Endothelial cell of umbilical vein (primary cell): ENCODE data around the gene OPCML. TPM values are rescaled to one million over a fixed set of nuclear protein-coding genes. Genes with fewer than 3 reads are reported as not detected.

Experiments used
- BruUV-seq: library from RNA; stranded (reverse); fragments of 400-500 nt; replicated peaks from 2 replicates; lab custom pipeline; 2021; lab: Mats Ljungman, UMichigan
- CTCF ChIA-PET: fragments of 300-600, 350-600 bp; sonication (Branson Sonifier 250); formaldehyde crosslinking; loops from one replicate; lab custom pipeline; 2021; ENCODE audit warnings: antibody characterized with exemption, inconsistent platforms; lab: Charles Lee
- POLR2A ChIA-PET: fragments of 300-600, 350-600 bp; sonication (Branson Sonifier 250); formaldehyde crosslinking; loops from one replicate; lab custom pipeline; 2021; ENCODE audit warnings: antibody characterized with exemption, inconsistent platforms; lab: Charles Lee
- DNase-seq: peaks from one replicate; pipeline ENCODE4 v3.0.0-alpha.2; 2011; ENCODE audit warnings: low read depth, low spot score
- FAIRE-seq: peaks from 2 replicates; lab custom pipeline; 2011; peaks lifted over from hg19 to GRCh38; lab: Jason Lieb, UNC
- H2AFZ ChIP-seq: 2 replicates; pipeline ENCODE4 v1.6.0; 2012; ENCODE audit warnings: low read depth, low read length, control low read depth, inconsistent platforms
- H3K27ac ChIP-seq: 2 replicates; pipeline ENCODE4 v1.5.1; 2011; ENCODE audit warnings: low read depth, mild to moderate bottlenecking, control low read depth, low read length, moderate library complexity; ENCODE audit not compliant: insufficient read depth
- H3K27me3 ChIP-seq, 2 experiments: 2 replicates each; pipeline versions ENCODE4 v1.6.0 to v1.6.1; 2011; ENCODE audit warnings: low read length in 2 of 2, mixed read lengths in 1 of 2; ENCODE audit not compliant: control insufficient read depth in 2 of 2, insufficient read depth in 2 of 2
- H3K36me3 ChIP-seq, 2 experiments: 2 replicates in 1 of 2; 3 replicates in 1 of 2; pipeline ENCODE4 v1.5.1; 2011; ENCODE audit warnings: low read length in 2 of 2, mild to moderate bottlenecking in 1 of 2, moderate library complexity in 1 of 2; ENCODE audit not compliant: control insufficient read depth in 2 of 2, insufficient read depth in 2 of 2; ENCODE audit errors: extremely low read depth in 1 of 2
- H3K4me1 ChIP-seq: 3 replicates; pipeline ENCODE4 v1.5.1; 2011; ENCODE audit warnings: mild to moderate bottlenecking, low read length; ENCODE audit not compliant: control insufficient read depth, insufficient read depth; ENCODE audit errors: extremely low read depth
- H3K4me2 ChIP-seq: 2 replicates; pipeline ENCODE4 v1.6.1; 2011; ENCODE audit warnings: low read length, control low read depth, mixed read lengths; ENCODE audit not compliant: insufficient read depth
- H3K4me3 ChIP-seq, 3 experiments: fragments of 200-600 bp in 1 of 3; sonication (generic), shearing (Covaris generic) in 1 of 3; replicated peaks in 1 of 3; 2 replicates each; pipeline ENCODE4 v1.5.1; 2011 to 2016; ENCODE audit warnings: control low read depth in 3 of 3, low read length in 3 of 3, mild to moderate bottlenecking in 2 of 3, inconsistent platforms in 1 of 3, low read depth in 1 of 3, moderate library complexity in 1 of 3; ENCODE audit not compliant: insufficient read depth in 1 of 3
- H3K79me2 ChIP-seq: 2 replicates; pipeline ENCODE4 v1.6.0; 2012; ENCODE audit warnings: low read length, inconsistent platforms; ENCODE audit not compliant: control insufficient read depth, insufficient read depth
- H3K9ac ChIP-seq: replicated peaks from 2 replicates; pipeline ENCODE3; 2011; ENCODE audit warnings: low read length, control low read depth; ENCODE audit not compliant: insufficient read depth; ENCODE audit errors: extremely low read depth
- H3K9me1 ChIP-seq: replicated peaks from 3 replicates; pipeline ENCODE4 v1.6.0; 2011; ENCODE audit warnings: mild to moderate bottlenecking, low read length; ENCODE audit not compliant: control insufficient read depth, insufficient read depth; ENCODE audit errors: extremely low read depth
- H3K9me3 ChIP-seq: replicated peaks from 2 replicates; pipeline ENCODE4 v1.5.1; 2012; ENCODE audit warnings: low read length, inconsistent platforms; ENCODE audit not compliant: control insufficient read depth, insufficient read depth
- H4K20me1 ChIP-seq: replicated peaks from 2 replicates; pipeline ENCODE3; 2011; ENCODE audit warnings: mild to moderate bottlenecking, low read length; ENCODE audit not compliant: control insufficient read depth, insufficient read depth; ENCODE audit errors: extremely low read depth
- EZH2 ChIP-seq: IDR thresholded peaks from 2 replicates; pipeline ENCODE4 v1.6.1; 2012; ENCODE audit warnings: borderline replicate concordance, low read depth, mild to moderate bottlenecking, moderate library complexity, low read length, inconsistent platforms; ENCODE audit not compliant: severe bottlenecking
- FOS ChIP-seq: IDR thresholded peaks from 2 replicates; pipeline ENCODE4 v1.6.1; 2011; ENCODE audit warnings: mild to moderate bottlenecking, low read length, moderate library complexity, borderline replicate concordance; ENCODE audit not compliant: insufficient read depth
- GATA2 ChIP-seq: IDR thresholded peaks from 2 replicates; pipeline ENCODE4 v1.7.0; 2011; ENCODE audit warnings: low read depth, mild to moderate bottlenecking, moderate library complexity, mixed read lengths, low read length; ENCODE audit not compliant: insufficient read length, insufficient read depth
- JUN ChIP-seq: IDR thresholded peaks from 2 replicates; pipeline ENCODE4 v1.6.1; 2011; ENCODE audit warnings: borderline replicate concordance, low read depth; ENCODE audit not compliant: insufficient read length, insufficient read depth
- MYC ChIP-seq: IDR thresholded peaks from one replicate; pipeline ENCODE4 v1.6.1; 2011; ENCODE audit warnings: mild to moderate bottlenecking, low read depth, low read length
- POLR2A ChIP-seq: IDR thresholded peaks from 2 replicates; pipeline ENCODE4 v1.6.1; 2012; ENCODE audit warnings: low read depth, mild to moderate bottlenecking, control low read depth, low read length
- POLR2AphosphoS5 ChIP-seq: IDR thresholded peaks from 2 replicates; pipeline ENCODE4 v1.6.1; 2012; ENCODE audit warnings: low read depth, mild to moderate bottlenecking, control low read depth, low read length, moderate library complexity; ENCODE audit not compliant: insufficient read depth
- dilution Hi-C: fragments of 300-500 bp; cut with MboI; formaldehyde crosslinking; loops from one replicate; pipeline ENCODE4 v1.15.0; 2019; ENCODE audit warnings: low sequenced_read_pairs; ENCODE audit not compliant: extremely low pct_ligation_motif_present
- intact Hi-C: fragments of 100-400 bp; cut with micrococcal nuclease; formaldehyde crosslinking; loops from one replicate; pipeline ENCODE4 v1.10.0; 2022
- polyA plus RNA-seq, 4 experiments: library from polyadenylated mRNA; depleted of rRNA in 3 of 4; stranded (reverse) in 3 of 4; unstranded in 1 of 4; fragments of >200 nt; gene quantifications; 2 replicates each; pipeline versions ENCODE4 v1.2.1 to v1.2.3, GENCODE V29; 2011 to 2012; ENCODE audit warnings: missing spikeins in 1 of 4
- total RNA-seq: library from RNA; stranded (reverse); gene quantifications from 2 replicates; pipeline ENCODE4 v1.2.3, GENCODE V29; 2021
- TF ChIP-seq, protein P1 (sequence below), 2 donors: IDR thresholded peaks; 1 replicate in 1 of 2; 2 replicates in 1 of 2; pipeline ENCODE4 v1.5.1; 2011; ENCODE audit warnings: low read length in 2 of 2, mild to moderate bottlenecking in 2 of 2, moderate library complexity in 2 of 2, control low read depth in 1 of 2, inconsistent platforms in 1 of 2, low read depth in 1 of 2; ENCODE audit not compliant: insufficient read depth in 1 of 2; ENCODE audit errors: extremely low read depth in 1 of 2
- TF ChIP-seq, protein P2 (sequence below): IDR thresholded peaks from 2 replicates; pipeline ENCODE4 v1.6.1; 2011; ENCODE audit not compliant: insufficient read depth, insufficient read length

Gene OPCML
- total and polyA plus RNA-seq, 2 donors (not counting 3 experiments of a cell fraction or from before 2014, with no cell fraction given) = not detected

DNA sequence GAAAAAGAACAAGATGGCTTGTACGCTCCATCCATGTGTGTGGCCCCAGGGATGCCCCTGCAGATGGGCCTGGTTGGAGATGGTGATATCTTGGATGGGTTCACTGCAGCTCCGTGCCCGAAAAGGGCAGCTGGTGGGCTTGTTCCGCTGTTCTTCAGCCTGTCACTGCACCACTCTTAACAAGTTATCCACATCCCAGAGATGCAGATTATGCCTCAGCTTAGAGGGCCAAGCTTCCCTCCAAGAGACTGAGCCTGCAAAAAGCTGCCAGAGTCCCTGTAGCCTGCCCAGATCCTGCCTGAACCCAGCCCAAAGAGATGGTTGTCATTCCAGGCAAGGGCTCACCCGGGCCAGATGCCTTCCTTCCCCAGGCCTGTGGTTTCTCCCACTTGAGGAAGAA lies 308.0 kb downstream of the OPCML start:
- intact Hi-C loops = no loop called here
- CTCF ChIA-PET = no interaction called here

More for the DNA sequence above, 308.0 kb downstream of the OPCML start:
- H3K27ac ChIP-seq = no peak overlapping the region
- BruUV-seq = no TSS peak
- H3K36me3 ChIP-seq = no peaks in the 10 kb centered on the region
- H3K79me2 ChIP-seq = no peaks in the 10 kb centered on the region
- DNase-seq = no peak
- FAIRE-seq = no peak
- H3K9ac ChIP-seq = no peak overlapping the region
- no peaks in the 10 kb centered on the region for H3K27me3 ChIP-seq
- TF ChIP-seq EZH2 (no peak), GATA2 (no peak), POLR2A (no peak), MYC (no peak), JUN (no peak), FOS (no peak), POLR2AphosphoS5 (no peak)
- TF ChIP-seq, protein P1, sequence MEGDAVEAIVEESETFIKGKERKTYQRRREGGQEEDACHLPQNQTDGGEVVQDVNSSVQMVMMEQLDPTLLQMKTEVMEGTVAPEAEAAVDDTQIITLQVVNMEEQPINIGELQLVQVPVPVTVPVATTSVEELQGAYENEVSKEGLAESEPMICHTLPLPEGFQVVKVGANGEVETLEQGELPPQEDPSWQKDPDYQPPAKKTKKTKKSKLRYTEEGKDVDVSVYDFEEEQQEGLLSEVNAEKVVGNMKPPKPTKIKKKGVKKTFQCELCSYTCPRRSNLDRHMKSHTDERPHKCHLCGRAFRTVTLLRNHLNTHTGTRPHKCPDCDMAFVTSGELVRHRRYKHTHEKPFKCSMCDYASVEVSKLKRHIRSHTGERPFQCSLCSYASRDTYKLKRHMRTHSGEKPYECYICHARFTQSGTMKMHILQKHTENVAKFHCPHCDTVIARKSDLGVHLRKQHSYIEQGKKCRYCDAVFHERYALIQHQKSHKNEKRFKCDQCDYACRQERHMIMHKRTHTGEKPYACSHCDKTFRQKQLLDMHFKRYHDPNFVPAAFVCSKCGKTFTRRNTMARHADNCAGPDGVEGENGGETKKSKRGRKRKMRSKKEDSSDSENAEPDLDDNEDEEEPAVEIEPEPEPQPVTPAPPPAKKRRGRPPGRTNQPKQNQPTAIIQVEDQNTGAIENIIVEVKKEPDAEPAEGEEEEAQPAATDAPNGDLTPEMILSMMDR (IDR thresholded peaks at IDR 0.05; ENCODE audit: extremely low read depth in 1 of 2, insufficient read depth in 1 of 2, low read depth in 1 of 2, low read length in 2 of 2) = no peak
- TF ChIP-seq, protein P2, sequence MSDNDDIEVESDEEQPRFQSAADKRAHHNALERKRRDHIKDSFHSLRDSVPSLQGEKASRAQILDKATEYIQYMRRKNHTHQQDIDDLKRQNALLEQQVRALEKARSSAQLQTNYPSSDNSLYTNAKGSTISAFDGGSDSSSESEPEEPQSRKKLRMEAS = no peak
- no peak overlapping the region for H2AFZ ChIP-seq
- H4K20me1 ChIP-seq = no peaks in the 10 kb centered on the region
- dilution Hi-C loops = no loop called here
- peaks cover 3% of the 10 kb centered on the region for H3K9me3 ChIP-seq
- POLR2A ChIA-PET = no interaction called here
- H3K4me1 ChIP-seq = no peaks in the 10 kb centered on the region
- H3K4me3 ChIP-seq = no peak overlapping the region
- no peaks in the 10 kb centered on the region for H3K9me1 ChIP-seq
- H3K4me2 ChIP-seq = no peak overlapping the region
